Osteocyte (in vitro differentiated cells): ENCODE measurements around the gene KCNK2. TPM values are rescaled to one million over a fixed set of nuclear protein-coding genes. Genes with fewer than 3 reads are reported as not detected.

Experiments
- DNase-seq: peaks from one replicate; pipeline ENCODE4 v3.0.0; 2021; ENCODE audit warnings: mixed read lengths; ENCODE audit not compliant: unreplicated experiment; ENCODE audit errors: extremely low spot score
- H3K27ac Mint-ChIP-seq: one replicate; pipeline ENCODE4 v1.8.0; 2021; ENCODE audit warnings: mild to moderate bottlenecking, mixed read lengths; ENCODE audit not compliant: unreplicated experiment
- H3K27me3 Mint-ChIP-seq: one replicate; pipeline ENCODE4 v1.8.0; 2021; ENCODE audit warnings: mixed read lengths; ENCODE audit not compliant: unreplicated experiment
- H3K36me3 Mint-ChIP-seq: one replicate; pipeline ENCODE4 v1.8.0; 2021; ENCODE audit warnings: mixed read lengths; ENCODE audit not compliant: unreplicated experiment
- H3K4me1 Mint-ChIP-seq: one replicate; pipeline ENCODE4 v1.8.0; 2021; ENCODE audit warnings: mixed read lengths; ENCODE audit not compliant: unreplicated experiment
- H3K4me3 Mint-ChIP-seq: one replicate; pipeline ENCODE4 v1.8.0; 2021; ENCODE audit warnings: mild to moderate bottlenecking, moderate library complexity, mixed read lengths; ENCODE audit not compliant: unreplicated experiment
- H3K9me3 Mint-ChIP-seq: one replicate; pipeline ENCODE4 v1.8.0; 2021; ENCODE audit warnings: mixed read lengths; ENCODE audit not compliant: unreplicated experiment
- CTCF ChIP-seq: fragments of 200-600 bp; sonication (generic); IDR thresholded peaks from 2 replicates; pipeline ENCODE4 v1.5.0; 2021; ENCODE audit warnings: antibody characterized with exemption, mild to moderate bottlenecking, moderate library complexity
- total RNA-seq: library from RNA; stranded (reverse); gene quantifications from 2 replicates; pipeline ENCODE4 v1.2.1, GENCODE V29; 2021

KCNK2 gene
- total RNA-seq, 1 donor from 2014 or later = not detected

GRCh38 chr1:215226757-215227156, 144.2 kb downstream of the KCNK2 start:
- no peak for TF ChIP-seq CTCF
- no peaks in the 10 kb centered on the region for H3K36me3 Mint-ChIP-seq
- DNase-seq = no peak
- H3K9me3 Mint-ChIP-seq = no peaks in the 10 kb centered on the region
- no peak overlapping the region for H3K4me3 Mint-ChIP-seq
- no peak overlapping the region for H3K27ac Mint-ChIP-seq
- H3K27me3 Mint-ChIP-seq = peaks cover 3% of the 10 kb centered on the region
- no peaks in the 10 kb centered on the region for H3K4me1 Mint-ChIP-seq

GRCh38 chr1:215228193-215228592, 145.7 kb downstream of the KCNK2 start:
- no peak overlapping the region for H3K4me3 Mint-ChIP-seq
- H3K4me1 Mint-ChIP-seq = no peaks in the 10 kb centered on the region
- peaks cover 7% of the 10 kb centered on the region for H3K27me3 Mint-ChIP-seq
- H3K9me3 Mint-ChIP-seq = no peaks in the 10 kb centered on the region
- DNase-seq = no peak
- no peaks in the 10 kb centered on the region for H3K36me3 Mint-ChIP-seq
- TF ChIP-seq CTCF = no peak
- H3K27ac Mint-ChIP-seq = no peak overlapping the region

GRCh38 chr1:215241451-215241850, 158.9 kb downstream of the KCNK2 start:
- no peak for DNase-seq
- Mint-ChIP-seq H3K36me3 (no peaks in the 10 kb centered on the region), H3K27me3 (peaks cover 10% of the 10 kb centered on the region), H3K9me3 (no peaks in the 10 kb centered on the region), H3K4me1 (no peaks in the 10 kb centered on the region), H3K4me3 (no peak overlapping the region), H3K27ac (no peak overlapping the region)
- no peak for TF ChIP-seq CTCF

- Mint-ChIP-seq H3K4me1 (no peaks in the 10 kb centered on the region), H3K27me3 (peaks cover 10% of the 10 kb centered on the region), H3K36me3 (no peaks in the 10 kb centered on the region), H3K4me3 (no peak overlapping the region), H3K27ac (no peak overlapping the region), H3K9me3 (no peaks in the 10 kb centered on the region)
- TF ChIP-seq CTCF = no peak
- no peak for DNase-seq
Measured at GRCh38 chr1:215243345-215244054, 161.0 kb downstream of the KCNK2 start.

GRCh38 chr1:215250913-215251312, 168.4 kb downstream of the KCNK2 start:
- no peaks in the 10 kb centered on the region for H3K4me1 Mint-ChIP-seq
- no peak for TF ChIP-seq CTCF
- H3K4me3 Mint-ChIP-seq = no peak overlapping the region
- H3K36me3 Mint-ChIP-seq = no peaks in the 10 kb centered on the region
- peaks cover 7% of the 10 kb centered on the region for H3K27me3 Mint-ChIP-seq
- DNase-seq = no peak
- no peaks in the 10 kb centered on the region for H3K9me3 Mint-ChIP-seq
- H3K27ac Mint-ChIP-seq = no peak overlapping the region
